GM12878 (cell line): ENCODE data around the gene PRDM16. TPM values are rescaled to one million over a fixed set of nuclear protein-coding genes. Genes with fewer than 3 reads are reported as not detected.

Source experiments
- ATAC-seq: fragments of 200-7000 bp; cut with Tn5 transposase; 3 replicates; pipeline ENCODE4 v1.9.1; 2020; ENCODE audit warnings: mild to moderate bottlenecking, moderate library complexity
- BruUV-seq: library from RNA; stranded (reverse); fragments of 400-500 nt; replicated peaks from 2 replicates; lab custom pipeline; 2021; lab: Mats Ljungman, UMichigan
- CTCF ChIA-PET: fragments of 300-600 bp; sonication (Branson Sonifier 250); formaldehyde crosslinking; extraction: SDS; loops from one replicate; lab custom pipeline; 2021; ENCODE audit warnings: inconsistent platforms; lab: Yijun Ruan, JAX
- POLR2A ChIA-PET: fragments of 350-600 bp; formaldehyde crosslinking; extraction: SDS; loops from one replicate; lab custom pipeline; 2021; ENCODE audit warnings: inconsistent platforms; lab: Charles Lee
- RAD21 ChIA-PET: fragments of 300-600 bp; sonication (Branson Sonifier 250); formaldehyde crosslinking; loops from one replicate; lab custom pipeline; 2023; ENCODE audit warnings: antibody characterized with exemption; ENCODE audit not compliant: unreplicated experiment; lab: Charles Lee
- SMC1A ChIA-PET: fragments of 300-600 bp; sonication (Branson Sonifier 250); formaldehyde crosslinking; loops from one replicate; lab custom pipeline; 2023; ENCODE audit not compliant: unreplicated experiment, uncharacterized antibody; lab: Charles Lee
- DNase-seq: peaks from one replicate; pipeline ENCODE4 v3.0.0-alpha.2; 2011; ENCODE audit warnings: low read depth, low spot score
- FAIRE-seq: peaks from 3 replicates; lab custom pipeline; 2011; peaks lifted over from hg19 to GRCh38; lab: Jason Lieb, UNC
- H2AFZ ChIP-seq: 2 replicates; pipeline ENCODE4 v1.6.0; 2011; ENCODE audit warnings: low read depth, low read length, control low read depth; ENCODE audit not compliant: control insufficient read depth
- H3K27ac ChIP-seq: 2 replicates; pipeline ENCODE4 v1.5.1; 2011; ENCODE audit warnings: control low read depth; ENCODE audit not compliant: control insufficient read depth, insufficient read depth
- H3K27me3 ChIP-seq, 2 experiments: replicated peaks in 1 of 2; 2 replicates each; pipeline versions ENCODE4 v1.6.0 to v1.6.1; 2011; ENCODE audit warnings: low read length in 1 of 2; ENCODE audit not compliant: control insufficient read depth in 2 of 2, insufficient read depth in 2 of 2
- H3K36me3 ChIP-seq, 2 experiments: 2 replicates each; pipeline ENCODE4 v1.5.1; 2011; ENCODE audit warnings: low read length in 1 of 2; ENCODE audit not compliant: control insufficient read depth in 2 of 2, insufficient read depth in 2 of 2
- H3K4me1 ChIP-seq: 2 replicates; pipeline ENCODE4 v1.6.1; 2011; ENCODE audit warnings: mild to moderate bottlenecking, low read length, moderate library complexity, mixed read lengths; ENCODE audit not compliant: control insufficient read depth, insufficient read depth
- H3K4me2 ChIP-seq: 2 replicates; pipeline ENCODE4 v1.6.0; 2011; ENCODE audit warnings: control low read depth; ENCODE audit not compliant: control insufficient read depth, insufficient read depth
- H3K4me3 ChIP-seq: fragments of 200-600 bp; sonication (generic); 2 replicates; pipeline ENCODE4 v1.5.1; 2016
- H3K79me2 ChIP-seq: 2 replicates; pipeline ENCODE4 v1.6.0; 2011; ENCODE audit warnings: low read length; ENCODE audit not compliant: control insufficient read depth, insufficient read depth
- H3K9ac ChIP-seq: 2 replicates; pipeline ENCODE4 v1.8.0; 2011; ENCODE audit warnings: low read length, control low read depth, mixed read lengths; ENCODE audit not compliant: control insufficient read depth, insufficient read depth
- H3K9me3 ChIP-seq: replicated peaks from 3 replicates; pipeline ENCODE4 v1.5.1; 2011; ENCODE audit warnings: mild to moderate bottlenecking, low read length; ENCODE audit not compliant: control insufficient read depth, insufficient read depth
- H4K20me1 ChIP-seq: 2 replicates; pipeline ENCODE4 v1.6.0; 2011; ENCODE audit not compliant: control insufficient read depth, insufficient read depth
- CBX5 ChIP-seq: sonication (generic); IDR thresholded peaks from 2 replicates; pipeline ENCODE4 v1.6.1; 2016; ENCODE audit warnings: low read depth, moderate library complexity, mild to moderate bottlenecking, inconsistent platforms
- CREB1 ChIP-seq: IDR thresholded peaks from 2 replicates; pipeline ENCODE4 v1.6.1; 2012; ENCODE audit warnings: low read depth, mild to moderate bottlenecking, inconsistent platforms
- CTCF ChIP-seq, 3 experiments: IDR thresholded peaks in 2 of 3; conservative IDR thresholded peaks in 1 of 3; 2 replicates each; pipeline ENCODE4 v1.5.1; 2011; ENCODE audit warnings: low read depth in 3 of 3, low read length in 3 of 3, mild to moderate bottlenecking in 3 of 3, control low read depth in 2 of 3, moderate library complexity in 2 of 3, inconsistent platforms in 1 of 3, mixed read lengths in 1 of 3; ENCODE audit not compliant: control insufficient read depth in 2 of 3, insufficient read depth in 1 of 3; ENCODE audit errors: extremely low read depth in 1 of 3
- LARP7 ChIP-seq: fragments of 450-650 bp; IDR thresholded peaks from 2 replicates; pipeline ENCODE4 v1.6.1; 2017; ENCODE audit warnings: mild to moderate bottlenecking
- NFXL1 ChIP-seq: fragments of 450-650 bp; IDR thresholded peaks from 2 replicates; pipeline ENCODE4 v1.6.1; 2017; ENCODE audit warnings: antibody characterized with exemption, mild to moderate bottlenecking, borderline replicate concordance
- POLR2AphosphoS5 ChIP-seq: IDR thresholded peaks from 2 replicates; pipeline ENCODE4 v1.6.1; 2011; ENCODE audit warnings: mild to moderate bottlenecking, low read length, inconsistent platforms
- SIN3A ChIP-seq: IDR thresholded peaks from 2 replicates; pipeline ENCODE4 v1.6.1; 2012; ENCODE audit warnings: low read depth, low read length, improper control_type of control experiment
- TARDBP ChIP-seq: IDR thresholded peaks from 2 replicates; pipeline ENCODE4 v1.6.1; 2016; ENCODE audit warnings: borderline replicate concordance
- ZBTB33 ChIP-seq: fragments of 450-650 bp; IDR thresholded peaks from 2 replicates; pipeline ENCODE4 v1.6.1; 2017; ENCODE audit warnings: mild to moderate bottlenecking
- ZBTB40 ChIP-seq: fragments of 450-650 bp; IDR thresholded peaks from 2 replicates; pipeline ENCODE4 v1.6.1; 2016; ENCODE audit warnings: mild to moderate bottlenecking, moderate library complexity, borderline replicate concordance
- WGBS: methylation state at CpG from one replicate; pipeline ENCODE4 v1.1.6; 2016; ENCODE audit warnings: low lambda C conversion rate; ENCODE audit not compliant: insufficient replicate concordance, insufficient coverage; ENCODE audit errors: missing lambda C conversion rate; 5-methylcytosine and 5-hydroxymethylcytosine counted together
- in situ Hi-C: fragments of 300-500 bp; cut with MboI; formaldehyde crosslinking; loops from 9 replicates; pipeline ENCODE4 v1.14.3; 2018; ENCODE audit warnings: mixed read lengths
- intact Hi-C: fragments of 100-400 bp; cut with micrococcal nuclease; formaldehyde crosslinking; loops from one replicate; pipeline ENCODE4 v1.14.2; 2022; ENCODE audit not compliant: unreplicated experiment
- polyA plus RNA-seq, 11 experiments: library from polyadenylated mRNA; depleted of rRNA in 4 of 11; unstranded in 6 of 11; stranded (reverse) in 5 of 11; fragments of >200 nt; fragmentation: Nextera tagmentation in 4 of 11; fragmentation: Illumina TruSeq in 1 of 11; extraction: Ambion mirVana in 4 of 11; extraction: Trizol in 1 of 11; gene quantifications; 1 replicate in 1 of 11; 2 replicates in 10 of 11; pipeline versions ENCODE4 v1.2.1 to v1.2.3, GENCODE V29; 2011 to 2016; ENCODE audit warnings: inconsistent platforms in 2 of 11, missing spikeins in 2 of 11, low read depth in 1 of 11
- total RNA-seq, 4 experiments: library from RNA; depleted of rRNA in 3 of 4; stranded (reverse); fragments of >200 nt in 3 of 4; fragmentation: Illumina TruSeq in 1 of 4; extraction: Trizol in 1 of 4; gene quantifications; 2 replicates each; pipeline versions ENCODE4 v1.2.1 to v1.2.3, GENCODE V29; 2013 to 2021

The PRDM16 gene
- total and polyA plus RNA-seq, 10 of the 15 experiments (the other 5 are each of a cell fraction or from before 2014, with no cell fraction given): 0.03 TPM; not detected in 9

GRCh38 chr1:3372317-3372716 lies 303.3 kb downstream of the PRDM16 start:
- Histone ChIP-seq H3K4me3 (no peak overlapping the region), H2AFZ (no peak overlapping the region), H3K27ac (no peak overlapping the region), H3K4me1 (no peaks in the 10 kb centered on the region), H3K4me2 (no peak overlapping the region), H3K9ac (no peak overlapping the region), H3K27me3 (no peaks in the 10 kb centered on the region; a peak in 1 of 4 replicates), H3K9me3 (no peaks in the 10 kb centered on the region), H4K20me1 (no peaks in the 10 kb centered on the region), H3K79me2 (no peaks in the 10 kb centered on the region), H3K36me3 (no peaks in the 10 kb centered on the region)
- RAD21 ChIA-PET: no interaction called here
- ATAC-seq: no peak
- no peak for TF ChIP-seq ZBTB33
- TF ChIP-seq TARDBP: no peak
- no peak for TF ChIP-seq POLR2AphosphoS5
- no peak for TF ChIP-seq NFXL1
- CTCF ChIA-PET: no interaction called here
- BruUV-seq: no TSS peak
- in situ Hi-C loops (loop anchor here (10.0 kb wide), 1 partner anchor 62 kb away; no protein-coding TSS in a partner anchor), intact Hi-C loops (no loop called here)
- FAIRE-seq: no peak
- SMC1A ChIA-PET: no interaction called here
- POLR2A ChIA-PET: no interaction called here
- WGBS: 15% methylated on average over 9 of the region's 9 CpGs
- no peak for DNase-seq

- ATAC-seq (no peak), FAIRE-seq (no peak), DNase-seq (no peak)
- Histone ChIP-seq H3K9ac (no peak overlapping the region), H3K4me3 (no peak overlapping the region), H2AFZ (no peak overlapping the region), H3K4me2 (no peak overlapping the region), H4K20me1 (no peaks in the 10 kb centered on the region), H3K36me3 (no peaks in the 10 kb centered on the region), H3K4me1 (no peaks in the 10 kb centered on the region), H3K9me3 (no peaks in the 10 kb centered on the region), H3K27ac (no peak overlapping the region), H3K79me2 (no peaks in the 10 kb centered on the region), H3K27me3 (no peaks in the 10 kb centered on the region)
- SMC1A ChIA-PET: no interaction called here
- no TSS peak for BruUV-seq
- 10% methylated on average over 19 of the region's 19 CpGs for whole genome bisulfite sequencing
- POLR2A ChIA-PET: no interaction called here
- CTCF ChIA-PET: interaction anchor here (0.6 kb wide), 1 partner anchor 612 kb away, joined by 3 read pairs; no protein-coding TSS in a partner anchor
- in situ Hi-C loops (loop anchor here (10.0 kb wide), 1 partner anchor 62 kb away; no protein-coding TSS in a partner anchor), intact Hi-C loops (no loop called here)
- RAD21 ChIA-PET: no interaction called here
- no peak for TF ChIP-seq ZBTB40
- no peak for TF ChIP-seq CBX5
- no peak for TF ChIP-seq LARP7
- TF ChIP-seq CTCF (IDR thresholded peaks at IDR 0.05 in 2 of 3, conservative IDR thresholded peaks at IDR 0.05 in 1 of 3; ENCODE audit: control insufficient read depth in 2 of 3, extremely low read depth in 1 of 3, insufficient read depth in 1 of 3, low read depth in 3 of 3, low read length in 3 of 3): no peak
- TF ChIP-seq CREB1: no peak
- no peak for TF ChIP-seq SIN3A
These were observed 304.2 kb downstream of the PRDM16 start for GRCh38 chr1:3373175-3373574.
